Fibroblast of skin of back (primary cell): Measurements from ENCODE around the gene CALB2.

ENCODE experiments used
- DNase-seq: peaks from one replicate; pipeline ENCODE4 v3.0.0-alpha.2; 2013

Gene CALB2

GRCh38 chr16:71428385-71428784, 69.9 kb downstream of the CALB2 start:
- no peak for DNase-seq

- no peak for DNase-seq
These were observed 70.4 kb downstream of the CALB2 start for GRCh38 chr16:71428883-71429282.

GRCh38 chr16:71429581-71429980, 71.1 kb downstream of the CALB2 start:
- DNase-seq, result no peak

GRCh38 chr16:71430744-71431143, 72.2 kb downstream of the CALB2 start:
- no peak for DNase-seq

GRCh38 chr16:71431176-71431575, 72.7 kb downstream of the CALB2 start:
- DNase-seq, result no peak

- no peak for DNase-seq
These were observed 73.5 kb downstream of the CALB2 start for GRCh38 chr16:71431991-71432390.

GRCh38 chr16:71432906-71433305, 74.4 kb downstream of the CALB2 start:
- no peak for DNase-seq

GRCh38 chr16:71436473-71436872, 78.0 kb downstream of the CALB2 start:
- no peak for DNase-seq

- DNase-seq, result peak; percentile 30
These were observed 81.0 kb downstream of the CALB2 start for GRCh38 chr16:71439523-71439922.
